CD4-positive, alpha-beta T cell (primary cell): Measurements from ENCODE around the gene DUSP2. TPM values are rescaled to one million over a fixed set of nuclear protein-coding genes. Genes with fewer than 3 reads are reported as not detected.

Experiments used
- ATAC-seq: fragments of 200-7000 bp; cut with Tn5 transposase; one replicate; pipeline ENCODE4 v1.10.0; 2022; ENCODE audit warnings: mild to moderate bottlenecking; ENCODE audit not compliant: poor library complexity
- CTCF ChIA-PET: fragments of 350-600 bp; sonication (Branson Sonifier 250); formaldehyde crosslinking; loops from one replicate; lab custom pipeline; 2021; ENCODE audit warnings: antibody characterized with exemption, inconsistent platforms; lab: Charles Lee
- POLR2A ChIA-PET: fragments of 350-600 bp; sonication (Branson Sonifier 250); formaldehyde crosslinking; loops from one replicate; lab custom pipeline; 2021; ENCODE audit warnings: antibody characterized with exemption, inconsistent platforms; lab: Charles Lee
- DNase-seq, 14 experiments: peaks; one replicate each; pipeline ENCODE4 v3.0.0-alpha.2; 2013 to 2020; ENCODE audit warnings: mixed read lengths in 2 of 14
- H3K27ac ChIP-seq, 2 donors: one replicate each; pipeline versions ENCODE4 v1.5.1 to v1.7.0; 2013; ENCODE audit warnings: low read length in 2 of 2, low read depth in 1 of 2, mild to moderate bottlenecking in 1 of 2
- H3K27me3 ChIP-seq, 2 experiments: 1 replicate in 1 of 2; 2 replicates in 1 of 2; pipeline versions ENCODE4 v1.6.1 to v1.7.0; 2013; ENCODE audit warnings: low read length in 2 of 2, control low read depth in 1 of 2, mild to moderate bottlenecking in 1 of 2, moderate library complexity in 1 of 2; ENCODE audit not compliant: insufficient read depth in 2 of 2, control insufficient read depth in 1 of 2
- H3K36me3 ChIP-seq: one replicate; pipeline ENCODE4 v1.6.1; 2013; ENCODE audit warnings: low read length, control low read depth; ENCODE audit not compliant: insufficient read depth
- H3K4me1 ChIP-seq: one replicate; pipeline ENCODE4 v1.6.1; 2013; ENCODE audit warnings: low read length, control low read depth; ENCODE audit not compliant: insufficient read depth
- H3K4me3 ChIP-seq: one replicate; pipeline ENCODE4 v1.5.1; 2013; ENCODE audit warnings: mild to moderate bottlenecking, low read length, moderate library complexity
- H3K9me3 ChIP-seq, 2 experiments: 1 replicate in 1 of 2; 2 replicates in 1 of 2; pipeline versions ENCODE4 v1.6.1 to v1.7.0; 2013; ENCODE audit warnings: low read length in 2 of 2, mild to moderate bottlenecking in 2 of 2, control low read depth in 1 of 2, moderate library complexity in 1 of 2; ENCODE audit not compliant: control insufficient read depth in 1 of 2, insufficient read depth in 1 of 2
- H3K27ac Mint-ChIP-seq: one replicate; pipeline ENCODE4 v1.8.0; 2020; ENCODE audit warnings: mixed read lengths
- H3K27me3 Mint-ChIP-seq: one replicate; pipeline ENCODE4 v1.8.0; 2021; ENCODE audit warnings: mixed read lengths
- H3K36me3 Mint-ChIP-seq: one replicate; pipeline ENCODE4 v1.8.0; 2021; ENCODE audit warnings: low read depth, mixed read lengths
- H3K4me1 Mint-ChIP-seq: one replicate; pipeline ENCODE4 v1.8.0; 2021; ENCODE audit warnings: low read depth, mixed read lengths
- H3K4me3 Mint-ChIP-seq: one replicate; pipeline ENCODE4 v1.8.0; 2020; ENCODE audit warnings: mild to moderate bottlenecking, mixed read lengths
- H3K9me3 Mint-ChIP-seq: one replicate; pipeline ENCODE4 v1.8.0; 2020; ENCODE audit warnings: mixed read lengths
- intact Hi-C, 2 experiments: fragments of 100-400 bp; cut with DNase I in 1 of 2; cut with micrococcal nuclease in 1 of 2; formaldehyde crosslinking; loops; one replicate each; pipeline versions ENCODE4 v1.15.1 to v1.9.0; 2023 to 2025; cut with DNase I, micrococcal nuclease
- total RNA-seq, 174 experiments: library from RNA in 2 of 174; stranded (reverse) in 2 of 174; gene quantifications; one replicate each; pipeline ENCODE4 v1.2.3 and lab custom pipeline; 2021 to 2026
- TF ChIP-seq, protein P1 (sequence below): fragments of 200-600 bp; IDR thresholded peaks from one replicate; pipeline ENCODE4 v1.8.0; 2022; ENCODE audit warnings: antibody characterized with exemption, mild to moderate bottlenecking

The DUSP2 gene
- total RNA-seq, 2 experiments from 2014 or later: 728 to 730 TPM

DNA sequence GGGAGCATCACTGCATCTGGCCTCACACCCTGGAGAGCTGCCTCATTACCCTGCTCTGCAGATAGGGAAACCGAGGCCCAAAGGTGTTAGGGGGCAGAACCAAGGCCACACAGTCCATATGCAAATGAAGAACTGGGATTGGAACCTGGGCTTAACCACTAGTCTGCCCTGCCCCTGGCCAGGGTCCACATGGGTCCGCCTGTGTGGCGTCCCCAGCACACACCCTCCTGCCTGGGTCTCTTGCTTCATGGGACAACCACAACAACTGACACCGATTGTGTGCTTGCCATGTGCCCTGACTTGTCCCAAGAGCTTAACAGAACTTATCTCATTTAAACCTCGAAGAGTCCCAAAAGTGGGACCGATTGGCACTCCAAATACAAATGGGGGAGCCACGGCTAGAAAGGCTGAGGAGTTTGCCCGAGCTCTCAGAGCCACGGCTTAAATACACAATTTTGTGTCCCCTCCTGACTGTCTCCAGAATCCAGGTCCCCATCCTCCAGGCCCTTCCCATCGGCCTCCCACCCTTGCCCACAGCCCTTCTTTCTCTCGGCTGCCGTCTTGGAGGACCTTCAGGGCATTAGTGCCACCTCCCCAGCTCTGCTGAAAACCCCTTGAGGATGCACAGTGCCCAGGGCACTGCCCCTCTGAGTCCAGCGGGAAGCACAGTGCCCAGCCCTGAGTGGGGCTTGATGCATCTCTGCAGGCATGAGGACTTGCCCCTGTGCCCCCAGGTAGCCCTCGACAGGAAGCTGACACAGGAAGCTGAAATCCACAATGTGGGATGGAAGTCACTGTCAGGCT is 5.8 kb upstream of the DUSP2 start:
- peaks cover 11% of the 10 kb centered on the region for H3K36me3 Mint-ChIP-seq
- DNase-seq: peak in 1 of 14 experiments; percentile 11
- H3K27ac ChIP-seq: no peak overlapping the region
- peak overlapping the region; percentile 98 for H3K27ac Mint-ChIP-seq
- peaks cover 83% of the 10 kb centered on the region for H3K4me1 Mint-ChIP-seq
- intact Hi-C loops: no loop called here
- H3K27me3 Mint-ChIP-seq: no peaks in the 10 kb centered on the region
- POLR2A ChIA-PET: interaction anchor here (0.9 to 2.0 kb wide), 3 partner anchors 13 to 24 kb away, joined by 3 to 10 read pairs (median 3); partner anchors contain the start of gene ASTL
- CTCF ChIA-PET: interaction anchor here (1.1 to 1.4 kb wide), 2 partner anchors 24 to 34 kb away, joined by 3 to 5 read pairs; no protein-coding TSS in a partner anchor
- no peaks in the 10 kb centered on the region for H3K9me3 Mint-ChIP-seq
- H3K4me1 ChIP-seq: peaks cover 69% of the 10 kb centered on the region
- H3K4me3 Mint-ChIP-seq: no peak overlapping the region
- H3K4me3 ChIP-seq: no peak overlapping the region
- H3K27me3 ChIP-seq: no peaks in the 10 kb centered on the region
- no peaks in the 10 kb centered on the region for H3K9me3 ChIP-seq
- H3K36me3 ChIP-seq: no peaks in the 10 kb centered on the region
- TF ChIP-seq, protein P1, sequence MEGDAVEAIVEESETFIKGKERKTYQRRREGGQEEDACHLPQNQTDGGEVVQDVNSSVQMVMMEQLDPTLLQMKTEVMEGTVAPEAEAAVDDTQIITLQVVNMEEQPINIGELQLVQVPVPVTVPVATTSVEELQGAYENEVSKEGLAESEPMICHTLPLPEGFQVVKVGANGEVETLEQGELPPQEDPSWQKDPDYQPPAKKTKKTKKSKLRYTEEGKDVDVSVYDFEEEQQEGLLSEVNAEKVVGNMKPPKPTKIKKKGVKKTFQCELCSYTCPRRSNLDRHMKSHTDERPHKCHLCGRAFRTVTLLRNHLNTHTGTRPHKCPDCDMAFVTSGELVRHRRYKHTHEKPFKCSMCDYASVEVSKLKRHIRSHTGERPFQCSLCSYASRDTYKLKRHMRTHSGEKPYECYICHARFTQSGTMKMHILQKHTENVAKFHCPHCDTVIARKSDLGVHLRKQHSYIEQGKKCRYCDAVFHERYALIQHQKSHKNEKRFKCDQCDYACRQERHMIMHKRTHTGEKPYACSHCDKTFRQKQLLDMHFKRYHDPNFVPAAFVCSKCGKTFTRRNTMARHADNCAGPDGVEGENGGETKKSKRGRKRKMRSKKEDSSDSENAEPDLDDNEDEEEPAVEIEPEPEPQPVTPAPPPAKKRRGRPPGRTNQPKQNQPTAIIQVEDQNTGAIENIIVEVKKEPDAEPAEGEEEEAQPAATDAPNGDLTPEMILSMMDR: no peak
- no peak for ATAC-seq

DNA sequence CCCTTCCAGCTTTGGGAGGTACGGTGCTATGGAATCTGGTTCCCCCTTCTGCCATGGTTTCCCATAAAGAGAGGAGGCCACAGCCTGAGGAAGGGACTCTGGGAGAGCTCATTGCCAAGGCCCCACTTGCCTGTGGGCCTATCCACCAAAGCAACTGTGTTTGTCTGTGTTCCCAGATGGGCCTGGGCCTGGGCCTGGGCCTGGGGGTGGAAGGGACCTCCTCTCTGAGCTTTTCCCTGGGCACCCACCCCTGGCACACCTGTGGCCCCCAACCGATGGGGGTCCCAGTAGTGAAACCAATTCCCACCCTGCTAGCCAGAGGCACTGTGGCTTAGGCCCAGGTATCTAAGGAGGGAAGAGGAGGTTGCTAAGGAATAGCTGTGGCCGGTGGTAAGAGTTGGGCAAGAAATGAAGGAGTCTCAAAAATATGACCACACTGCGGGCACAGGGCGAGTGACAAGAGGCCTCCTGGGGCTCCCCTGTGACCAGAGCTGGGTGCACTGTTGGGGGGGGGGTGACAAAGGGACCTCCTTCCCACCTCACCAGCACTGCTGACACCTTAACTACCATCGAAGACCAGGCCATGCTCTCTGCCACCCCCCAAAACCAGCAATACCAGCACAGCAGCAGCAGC is 4.9 kb upstream of the DUSP2 start:
- TF ChIP-seq, protein P1: no peak
- Mint-ChIP-seq H3K27me3 (no peaks in the 10 kb centered on the region), H3K36me3 (peaks cover 17% of the 10 kb centered on the region), H3K27ac (peak overlapping the region; percentile 98), H3K4me3 (no peak overlapping the region), H3K9me3 (no peaks in the 10 kb centered on the region), H3K4me1 (peaks cover 83% of the 10 kb centered on the region)
- Histone ChIP-seq H3K4me1 (peaks cover 74% of the 10 kb centered on the region), H3K27ac (peak overlapping the region in 1 of 2 donors; percentile 4), H3K27me3 (no peaks in the 10 kb centered on the region), H3K4me3 (no peak overlapping the region), H3K9me3 (no peaks in the 10 kb centered on the region), H3K36me3 (no peaks in the 10 kb centered on the region)
- intact Hi-C loops: no loop called here
- ChIA-PET CTCF (interaction anchor here (1.1 to 15.2 kb wide), 3 partner anchors 24 to 33 kb away, joined by 3 to 229 read pairs (median 5); no protein-coding TSS in a partner anchor), POLR2A (interaction anchor here (2.0 to 7.2 kb wide), 2 partner anchors 8 to 14 kb away, joined by 10 to 66 read pairs; no protein-coding TSS in a partner anchor)
- peak in 1 of 14 experiments; percentile 10 for DNase-seq
- no peak for ATAC-seq

DNA sequence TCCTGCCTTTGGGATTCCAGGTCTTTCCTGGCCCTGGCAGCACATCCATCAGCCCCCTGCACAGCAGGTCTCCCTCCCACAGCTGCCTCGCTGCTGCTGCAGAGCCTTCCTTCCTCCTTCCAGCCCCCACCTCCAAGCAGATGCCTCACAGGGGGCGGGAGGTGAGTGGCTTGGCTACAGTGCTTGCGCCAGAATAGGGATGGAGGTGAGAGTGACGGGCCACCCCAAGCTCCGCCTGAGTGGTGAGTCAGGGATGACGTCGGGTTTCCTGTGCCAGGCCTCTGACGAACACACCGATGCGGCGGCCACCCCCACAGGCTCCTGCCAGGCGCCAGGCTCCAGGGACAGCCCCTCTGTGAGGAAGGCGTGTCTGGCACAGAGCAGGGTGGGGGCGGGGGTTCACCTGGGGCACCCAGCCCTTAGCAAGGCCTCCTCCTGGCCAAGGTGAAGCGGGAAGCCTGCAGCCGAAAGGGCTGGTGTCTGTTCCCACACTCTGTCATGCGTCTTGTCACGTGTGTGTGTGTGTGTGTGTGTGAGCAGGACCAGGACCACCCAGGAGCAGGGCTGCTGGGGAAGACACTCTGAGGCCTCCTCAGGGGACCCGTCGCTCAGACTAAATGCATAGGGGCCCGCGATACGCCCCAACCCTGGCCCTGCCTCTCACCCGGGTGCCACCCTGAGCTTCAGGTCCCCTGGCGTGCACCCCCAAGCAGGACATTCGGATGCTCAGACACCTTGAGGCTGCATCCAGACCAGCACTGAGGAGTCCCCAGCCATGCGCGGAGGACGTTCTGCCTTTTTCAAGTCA is 3.4 kb upstream of the DUSP2 start:
- Histone ChIP-seq H3K4me1 (peaks cover 79% of the 10 kb centered on the region), H3K9me3 (no peaks in the 10 kb centered on the region), H3K27me3 (no peaks in the 10 kb centered on the region), H3K36me3 (peaks cover 10% of the 10 kb centered on the region), H3K27ac (peak overlapping the region; percentile 97 to 99), H3K4me3 (peak overlapping the region; percentile 38)
- TF ChIP-seq, protein P1: no peak
- peak; percentile 65 for ATAC-seq
- H3K9me3 Mint-ChIP-seq: no peaks in the 10 kb centered on the region
- no peaks in the 10 kb centered on the region for H3K27me3 Mint-ChIP-seq
- peak; percentile 87 to 99 (median 96) for DNase-seq
- H3K4me3 Mint-ChIP-seq: peak overlapping the region; percentile 88
- peaks cover 28% of the 10 kb centered on the region for H3K36me3 Mint-ChIP-seq
- ChIA-PET POLR2A (interaction anchor here (1.0 to 13.8 kb wide), 7 partner anchors 10 to 389 kb away, joined by 3 to 199 read pairs (median 21); partner anchors contain the start of genes ARID5A, ASTL and STARD7), CTCF (interaction anchor here (1.5 to 15.2 kb wide), 5 partner anchors 10 to 406 kb away, joined by 3 to 229 read pairs (median 11); partner anchors contain the start of genes ADRA2B and ASTL)
- intact Hi-C loops: loop anchor here (1.0 to 5.0 kb wide), 3 partner anchors 16 to 389 kb away; partner anchors contain the start of genes ARID5A (in 2 of the 2) and STARD7 (in 1 of the 2)
- H3K27ac Mint-ChIP-seq: peak overlapping the region; percentile 98
- peaks cover 88% of the 10 kb centered on the region for H3K4me1 Mint-ChIP-seq
